H1 (cell line): ENCODE data around the gene JAKMIP1. TPM values are rescaled to one million over a fixed set of nuclear protein-coding genes. Genes with fewer than 3 reads are reported as not detected.
A peak's percentile ranks its signal among the peaks of the same experiment; 100 is the strongest.

Experiments used
- CTCF ChIA-PET: fragments of 300-600 bp; sonication (Branson Sonifier 250); formaldehyde crosslinking; loops from one replicate; lab custom pipeline; 2021; ENCODE audit not compliant: partially characterized antibody; lab: Charles Lee
- POLR2A ChIA-PET: fragments of 300-600 bp; sonication (Branson Sonifier 250); formaldehyde crosslinking; loops from one replicate; lab custom pipeline; 2021; ENCODE audit warnings: inconsistent platforms; ENCODE audit not compliant: partially characterized antibody; lab: Charles Lee
- DNase-seq, 2 experiments: peaks; one replicate each; pipeline versions ENCODE4 v3.0.0 to v3.0.0-alpha.2; 2010 to 2022; ENCODE audit warnings: low spot score in 2 of 2, low read depth in 1 of 2, mixed read lengths in 1 of 2
- FAIRE-seq: peaks from 2 replicates; lab custom pipeline; 2011; peaks lifted over from hg19 to GRCh38; lab: Jason Lieb, UNC
- H2AFZ ChIP-seq: 2 replicates; pipeline ENCODE4 v1.8.1; 2012; ENCODE audit warnings: low read length, inconsistent platforms
- H2AK5ac ChIP-seq: 2 replicates; pipeline ENCODE4 v1.6.1; 2013; ENCODE audit warnings: low read depth, low read length
- H2BK120ac ChIP-seq: replicated peaks from 2 replicates; pipeline ENCODE3; 2013; ENCODE audit warnings: low read depth, low read length, inconsistent platforms
- H2BK12ac ChIP-seq: 2 replicates; pipeline ENCODE4 v1.6.1; 2013; ENCODE audit warnings: low read depth, low read length
- H2BK15ac ChIP-seq: 2 replicates; pipeline ENCODE4 v1.6.1; 2013; ENCODE audit warnings: low read length
- H2BK20ac ChIP-seq: 2 replicates; pipeline ENCODE4 v1.6.1; 2013; ENCODE audit warnings: low read length
- H2BK5ac ChIP-seq: 2 replicates; pipeline ENCODE4 v1.6.1; 2013; ENCODE audit warnings: low read depth, low read length
- H3K14ac ChIP-seq: 2 replicates; pipeline ENCODE4 v1.6.1; 2013; ENCODE audit warnings: inconsistent platforms; ENCODE audit not compliant: insufficient read length
- H3K18ac ChIP-seq: 2 replicates; pipeline ENCODE4 v1.6.1; 2013; ENCODE audit warnings: low read length; ENCODE audit errors: extremely low read depth
- H3K23ac ChIP-seq: 2 replicates; pipeline ENCODE4 v1.6.1; 2013; ENCODE audit warnings: inconsistent platforms; ENCODE audit not compliant: insufficient read length
- H3K23me2 ChIP-seq: 2 replicates; pipeline ENCODE4 v1.6.1; 2013; ENCODE audit warnings: low read depth, low read length
- H3K27ac ChIP-seq: 2 replicates; pipeline ENCODE4 v1.6.1; 2011; ENCODE audit warnings: low read depth, low read length, inconsistent platforms
- H3K27me3 ChIP-seq, 4 experiments: replicated peaks in 1 of 4; 1 replicate in 1 of 4; 2 replicates in 3 of 4; pipeline versions ENCODE4 v1.6.1 to v1.8.1; 2011 to 2013; ENCODE audit warnings: low read length in 3 of 4, mild to moderate bottlenecking in 3 of 4, inconsistent platforms in 2 of 4, mixed read lengths in 2 of 4, moderate library complexity in 1 of 4; ENCODE audit not compliant: control insufficient read depth in 3 of 4, insufficient read depth in 3 of 4; ENCODE audit errors: extremely low read depth in 1 of 4
- H3K36me3 ChIP-seq, 4 experiments: 2 replicates each; pipeline versions ENCODE4 v1.6.1 to v1.8.1; 2011 to 2013; ENCODE audit warnings: mild to moderate bottlenecking in 4 of 4, low read length in 3 of 4, moderate library complexity in 2 of 4, control low read depth in 1 of 4, inconsistent platforms in 1 of 4; ENCODE audit not compliant: insufficient read depth in 4 of 4, control insufficient read depth in 2 of 4
- H3K4ac ChIP-seq: replicated peaks from 2 replicates; pipeline ENCODE3; 2013; ENCODE audit warnings: low read length, low read depth, mixed read lengths, inconsistent platforms; ENCODE audit not compliant: insufficient read length
- H3K4me1 ChIP-seq, 4 experiments: replicated peaks in 1 of 4; 1 replicate in 1 of 4; 2 replicates in 3 of 4; pipeline versions ENCODE4 v1.6.1 to v1.8.1; 2011 to 2013; ENCODE audit warnings: low read length in 3 of 4, inconsistent platforms in 2 of 4, mixed read lengths in 1 of 4; ENCODE audit not compliant: insufficient read depth in 4 of 4, control insufficient read depth in 3 of 4
- H3K4me2 ChIP-seq, 2 experiments: 2 replicates each; pipeline versions ENCODE4 v1.6.1 to v1.8.1; 2011 to 2013; ENCODE audit warnings: low read depth in 2 of 2, low read length in 2 of 2, control low read depth in 1 of 2, inconsistent platforms in 1 of 2, mild to moderate bottlenecking in 1 of 2; ENCODE audit not compliant: insufficient read depth in 1 of 2
- H3K4me3 ChIP-seq, 4 experiments: fragments of 200-600, 300-600 bp in 1 of 4; sonication (generic), shearing (Covaris generic), sonication (Bioruptor Twin) in 1 of 4; 2 replicates each; pipeline versions ENCODE4 v1.5.1 to v1.8.1; 2011 to 2016; ENCODE audit warnings: low read length in 4 of 4, low read depth in 3 of 4, control low read depth in 2 of 4, inconsistent platforms in 2 of 4, mild to moderate bottlenecking in 2 of 4, mixed read lengths in 1 of 4, moderate library complexity in 1 of 4; ENCODE audit not compliant: insufficient read depth in 2 of 4; ENCODE audit errors: extremely low read depth in 1 of 4
- H3K56ac ChIP-seq: replicated peaks from 2 replicates; pipeline ENCODE3; 2013; ENCODE audit warnings: low read depth, mild to moderate bottlenecking, mixed read lengths, low read length, inconsistent platforms; ENCODE audit not compliant: insufficient read length
- H3K79me1 ChIP-seq: 2 replicates; pipeline ENCODE4 v1.6.1; 2013; ENCODE audit warnings: low read depth, low read length, control low read depth
- H3K79me2 ChIP-seq, 2 experiments: 2 replicates each; pipeline versions ENCODE4 v1.6.1 to v1.8.1; 2012 to 2013; ENCODE audit warnings: low read length in 2 of 2, mild to moderate bottlenecking in 2 of 2, inconsistent platforms in 1 of 2; ENCODE audit not compliant: insufficient read depth in 2 of 2, control insufficient read depth in 1 of 2
- H3K9ac ChIP-seq, 4 experiments: replicated peaks in 1 of 4; 1 replicate in 1 of 4; 2 replicates in 3 of 4; pipeline versions ENCODE4 v1.6.1 to v1.8.1; 2011 to 2013; ENCODE audit warnings: low read depth in 3 of 4, low read length in 3 of 4, control low read depth in 2 of 4, mild to moderate bottlenecking in 2 of 4, moderate library complexity in 2 of 4, inconsistent platforms in 1 of 4; ENCODE audit errors: extremely low read depth in 1 of 4
- H3K9me3 ChIP-seq, 2 experiments: 2 replicates each; pipeline versions ENCODE4 v1.6.1 to v1.8.1; 2012 to 2013; ENCODE audit warnings: mild to moderate bottlenecking in 2 of 2, moderate library complexity in 2 of 2, control low read depth in 1 of 2, inconsistent platforms in 1 of 2, low read depth in 1 of 2, low read length in 1 of 2, mixed read lengths in 1 of 2; ENCODE audit not compliant: insufficient read depth in 2 of 2
- H4K20me1 ChIP-seq, 2 experiments: replicated peaks in 1 of 2; 2 replicates each; pipeline versions ENCODE3 to v1.8.1; 2011 to 2013; ENCODE audit warnings: inconsistent platforms in 2 of 2, low read length in 2 of 2, mild to moderate bottlenecking in 1 of 2; ENCODE audit not compliant: insufficient read depth in 2 of 2, control insufficient read depth in 1 of 2
- H4K5ac ChIP-seq: 2 replicates; pipeline ENCODE4 v1.6.1; 2013; ENCODE audit warnings: low read length, low read depth, mixed read lengths, inconsistent platforms; ENCODE audit not compliant: insufficient read length
- H4K8ac ChIP-seq: 2 replicates; pipeline ENCODE4 v1.8.0; 2013; ENCODE audit warnings: mild to moderate bottlenecking, moderate library complexity, low read length, inconsistent platforms; ENCODE audit not compliant: insufficient read depth; ENCODE audit errors: extremely low read depth
- H4K91ac ChIP-seq: replicated peaks from 2 replicates; pipeline ENCODE3; 2013; ENCODE audit warnings: low read length, mixed read lengths, inconsistent platforms; ENCODE audit not compliant: insufficient read length
- CTBP2 ChIP-seq: IDR thresholded peaks from 2 replicates; pipeline ENCODE4 v1.7.0; 2011; ENCODE audit warnings: borderline replicate concordance, mild to moderate bottlenecking, moderate library complexity, mixed read lengths, low read length; ENCODE audit not compliant: insufficient read depth, insufficient read length
- FOSL1 ChIP-seq: IDR thresholded peaks from 2 replicates; pipeline ENCODE4 v1.6.1; 2011; ENCODE audit warnings: mild to moderate bottlenecking, low read depth, low read length, moderate library complexity; ENCODE audit not compliant: insufficient read depth
- GABPA ChIP-seq: IDR thresholded peaks from 2 replicates; pipeline ENCODE4 v1.6.1; 2011; ENCODE audit warnings: mild to moderate bottlenecking, low read length, moderate library complexity, borderline replicate concordance; ENCODE audit not compliant: insufficient read depth
- KDM1A ChIP-seq: fragments of 200-600, 300-600 bp; sonication (generic); IDR thresholded peaks from 2 replicates; pipeline ENCODE4 v1.7.1; 2016; ENCODE audit warnings: mild to moderate bottlenecking, low read length, borderline replicate concordance
- RXRA ChIP-seq: IDR thresholded peaks from 2 replicates; pipeline ENCODE4 v1.6.1; 2011; ENCODE audit warnings: low read depth, mild to moderate bottlenecking, low read length, moderate library complexity; ENCODE audit not compliant: insufficient read depth
- SIRT6 ChIP-seq: IDR thresholded peaks from one replicate; pipeline ENCODE4 v1.7.1; 2012; ENCODE audit warnings: low read length, inconsistent platforms
- WGBS, 2 experiments: shearing (Covaris generic) in 1 of 2; methylation state at CpG; one replicate each; pipeline versions ENCODE4 v1.1.6 to v1.1.7; 2013 to 2015; ENCODE audit warnings: low lambda C conversion rate in 2 of 2, mixed read lengths in 2 of 2, inconsistent platforms in 1 of 2, low coverage in 1 of 2, missing lambda C conversion rate in 1 of 2; ENCODE audit not compliant: insufficient replicate concordance in 2 of 2, insufficient coverage in 1 of 2, insufficient read length in 1 of 2; ENCODE audit errors: extremely low coverage in 1 of 2, missing lambda C conversion rate in 1 of 2; 5-methylcytosine and 5-hydroxymethylcytosine counted together
- polyA plus RNA-seq, 7 experiments: library from polyadenylated mRNA; depleted of rRNA in 3 of 7; stranded (reverse) in 5 of 7; unstranded in 2 of 7; fragments of >200 nt in 5 of 7; fragments of 200-250 nt in 2 of 7; gene quantifications; 1 replicate in 5 of 7; 2 replicates in 1 of 7; 4 replicates in 1 of 7; pipeline versions ENCODE4 v1.2.1 to v1.2.3, GENCODE V29; 2011 to 2013; ENCODE audit warnings: missing spikeins in 2 of 7, mixed read lengths in 2 of 7
- total RNA-seq: library from RNA; stranded (reverse); fragmentation: NEBNext Ultra II Directional; extraction: Animal tissue kit (Norgen Biotek cat#: 25700); gene quantifications from 2 replicates; pipeline ENCODE4 v1.2.1, GENCODE V29; 2021
- TF ChIP-seq, protein P1 (sequence below): IDR thresholded peaks from 2 replicates; pipeline ENCODE4 v1.6.1; 2011; ENCODE audit warnings: low read depth, mild to moderate bottlenecking, low read length; ENCODE audit not compliant: insufficient read depth

JAKMIP1 gene
- total and polyA plus RNA-seq, 2 of the 8 experiments (the other 6 are each of a cell fraction or from before 2014, with no cell fraction given), result 2.5 to 4.4 TPM

DNA sequence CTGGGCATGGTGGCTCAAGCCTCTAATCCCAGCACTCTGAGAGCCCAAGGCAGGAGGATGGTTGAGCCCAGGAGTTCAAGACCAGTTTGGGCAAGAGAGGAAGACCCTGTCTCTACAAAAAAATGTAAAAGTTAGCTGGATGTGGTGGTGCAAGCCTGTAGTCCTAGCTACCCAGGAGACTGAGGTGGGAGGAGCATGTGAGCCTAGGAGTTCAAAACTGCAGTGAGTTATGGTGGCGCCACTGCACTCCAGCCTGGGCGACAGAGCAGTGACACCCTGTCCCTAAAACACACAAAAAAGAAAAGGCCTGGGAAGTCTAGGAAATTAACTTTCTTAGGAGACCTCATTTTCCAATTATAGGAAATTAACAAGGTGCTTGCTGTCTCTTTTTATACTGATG lies 76.8 kb downstream of the JAKMIP1 start:
- H2AFZ ChIP-seq, result no peak overlapping the region
- H4K91ac ChIP-seq, result no peak overlapping the region
- H3K4ac ChIP-seq, result no peak overlapping the region
- no peak overlapping the region for H3K27ac ChIP-seq
- ChIA-PET CTCF (interaction anchor here (0.6 to 2.2 kb wide), 5 partner anchors 11 to 98 kb away, joined by 3 to 9 read pairs (median 4); no protein-coding TSS in a partner anchor), POLR2A (no interaction called here)
- no peak overlapping the region for H2BK20ac ChIP-seq
- H3K4me2 ChIP-seq, result no peak overlapping the region
- H3K23ac ChIP-seq, result no peak overlapping the region
- DNase-seq (no peak), FAIRE-seq (peak; percentile 28)
- no peak overlapping the region for H3K56ac ChIP-seq
- no peak overlapping the region for H3K14ac ChIP-seq
- 0 out of 4 replicates have a peak, but pooled peaks cover 0 to 2% of the 10 kb centered on the region in 2 experiments for H3K9me3 ChIP-seq
- H4K20me1 ChIP-seq, result peaks cover 0 to 5% of the 10 kb centered on the region in 2 experiments
- no peak overlapping the region for H3K9ac ChIP-seq
- peaks cover 3 to 7% (median 5%) of the 10 kb centered on the region in 4 experiments for H3K4me1 ChIP-seq
- H3K23me2 ChIP-seq, result peaks cover 15% of the 10 kb centered on the region; the same call in 1 of the 2 replicates
- H3K27me3 ChIP-seq, result no peaks in the 10 kb centered on the region
- H3K79me2 ChIP-seq, result no peaks in the 10 kb centered on the region
- H3K4me3 ChIP-seq, result no peak overlapping the region
- no peak overlapping the region for H2BK120ac ChIP-seq
- H2BK12ac ChIP-seq, result no peak overlapping the region
- H2AK5ac ChIP-seq, result no peak overlapping the region
- no peak overlapping the region for H2BK5ac ChIP-seq
- H3K18ac ChIP-seq, result no peak overlapping the region
- peaks cover 5% of the 10 kb centered on the region for H3K79me1 ChIP-seq
- 0 out of 2 replicates have a peak overlapping the region, but pooled peaks have one; percentile 72 for H2BK15ac ChIP-seq
- H3K36me3 ChIP-seq, result no peaks in the 10 kb centered on the region; a peak in 1 of 8 replicates
- no peak overlapping the region for H4K5ac ChIP-seq
- WGBS, 2 experiments, result 85% methylated on average over 2 of the region's 2 CpGs; no CpG with 5 or more reads in 1 of the 2 experiments
- H4K8ac ChIP-seq, result no peak overlapping the region
- TF ChIP-seq RXRA (no peak), KDM1A (no peak), GABPA (no peak), CTBP2 (no peak), FOSL1 (no peak), SIRT6 (no peak)
- TF ChIP-seq, protein P1, sequence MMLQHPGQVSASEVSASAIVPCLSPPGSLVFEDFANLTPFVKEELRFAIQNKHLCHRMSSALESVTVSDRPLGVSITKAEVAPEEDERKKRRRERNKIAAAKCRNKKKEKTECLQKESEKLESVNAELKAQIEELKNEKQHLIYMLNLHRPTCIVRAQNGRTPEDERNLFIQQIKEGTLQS, result no peak
